GM12801 (cell line): Measurements from ENCODE around the gene MDK.

ENCODE experiments used
- TF ChIP-seq, protein P1 (sequence below): IDR thresholded peaks from one replicate; pipeline ENCODE4 v1.5.1; 2011; ENCODE audit warnings: control low read depth; ENCODE audit not compliant: insufficient read length; ENCODE audit errors: extremely low read depth

Gene MDK

GRCh38 chr11:46422588-46422987 lies 41.1 kb downstream of the MDK start:
- TF ChIP-seq, protein P1, sequence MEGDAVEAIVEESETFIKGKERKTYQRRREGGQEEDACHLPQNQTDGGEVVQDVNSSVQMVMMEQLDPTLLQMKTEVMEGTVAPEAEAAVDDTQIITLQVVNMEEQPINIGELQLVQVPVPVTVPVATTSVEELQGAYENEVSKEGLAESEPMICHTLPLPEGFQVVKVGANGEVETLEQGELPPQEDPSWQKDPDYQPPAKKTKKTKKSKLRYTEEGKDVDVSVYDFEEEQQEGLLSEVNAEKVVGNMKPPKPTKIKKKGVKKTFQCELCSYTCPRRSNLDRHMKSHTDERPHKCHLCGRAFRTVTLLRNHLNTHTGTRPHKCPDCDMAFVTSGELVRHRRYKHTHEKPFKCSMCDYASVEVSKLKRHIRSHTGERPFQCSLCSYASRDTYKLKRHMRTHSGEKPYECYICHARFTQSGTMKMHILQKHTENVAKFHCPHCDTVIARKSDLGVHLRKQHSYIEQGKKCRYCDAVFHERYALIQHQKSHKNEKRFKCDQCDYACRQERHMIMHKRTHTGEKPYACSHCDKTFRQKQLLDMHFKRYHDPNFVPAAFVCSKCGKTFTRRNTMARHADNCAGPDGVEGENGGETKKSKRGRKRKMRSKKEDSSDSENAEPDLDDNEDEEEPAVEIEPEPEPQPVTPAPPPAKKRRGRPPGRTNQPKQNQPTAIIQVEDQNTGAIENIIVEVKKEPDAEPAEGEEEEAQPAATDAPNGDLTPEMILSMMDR = no peak

- TF ChIP-seq, protein P1 = no peak
Measured at GRCh38 chr11:46426233-46426991, 44.9 kb downstream of the MDK start.

- TF ChIP-seq, protein P1 = no peak
Measured at GRCh38 chr11:46427364-46427763, 45.9 kb downstream of the MDK start.

DNA sequence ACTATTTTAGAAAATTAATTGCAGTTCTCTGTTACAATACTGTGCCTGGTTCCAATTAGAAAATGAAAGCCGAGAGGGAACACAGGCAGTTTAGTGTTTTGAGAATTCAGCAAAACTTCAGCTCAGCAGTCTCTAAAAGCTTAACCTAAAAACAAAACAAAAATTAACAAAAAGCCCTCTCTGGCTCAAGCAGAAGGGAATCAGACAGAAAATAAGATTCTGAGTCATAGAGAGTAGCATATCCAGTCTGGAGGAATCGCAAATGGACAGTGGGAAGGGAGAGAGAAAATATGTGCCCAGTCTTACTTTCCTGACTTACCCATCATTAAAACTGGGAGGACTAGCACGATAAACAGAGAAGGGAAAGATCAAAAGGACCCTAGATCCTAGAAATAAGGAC lies 48.2 kb downstream of the MDK start:
- TF ChIP-seq, protein P1 = no peak

DNA sequence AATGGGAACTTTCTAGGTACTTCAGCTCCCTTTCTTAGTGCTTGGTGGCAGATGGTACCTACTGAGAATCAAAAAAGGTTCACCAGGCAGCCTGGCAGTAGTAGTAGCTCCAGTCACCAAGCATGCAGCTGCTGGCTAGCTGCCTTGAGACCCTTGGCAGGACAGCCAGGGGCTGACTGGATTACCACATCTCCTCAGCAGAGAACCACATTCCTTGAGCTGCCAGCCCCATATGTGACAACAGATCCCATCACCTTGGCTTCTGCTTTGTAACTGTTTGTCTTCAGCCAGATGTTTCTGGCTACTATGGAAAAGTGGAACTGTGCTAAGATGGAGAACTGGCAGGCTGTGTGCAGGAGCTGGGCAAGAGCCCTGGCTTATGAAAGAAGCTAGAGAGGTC lies 49.7 kb downstream of the MDK start:
- TF ChIP-seq, protein P1 = no peak
